Sciatic nerve (tissue), 2 donors: ENCODE measurements around the gene HIGD2A. TPM values are rescaled to one million over a fixed set of nuclear protein-coding genes. Genes with fewer than 3 reads are reported as not detected.

Source experiments
- ATAC-seq: fragments of 200-7000 bp; cut with Tn5 transposase; one replicate; pipeline ENCODE4 v1.9.1; 2020; ENCODE audit warnings: mild to moderate bottlenecking, moderate library complexity
- DNase-seq: peaks from one replicate; pipeline ENCODE4 v3.0.0-alpha.2; 2020; ENCODE audit warnings: low spot score
- intact Hi-C: fragments of 100-400 bp; cut with DNase I; formaldehyde crosslinking; loops from one replicate; pipeline ENCODE4 v1.14.2; 2022
- total RNA-seq: library from RNA; stranded (reverse); fragmentation: NEBNext Ultra II Directional; extraction: Animal tissue kit (Norgen Biotek cat#: 25700); gene quantifications from one replicate; pipeline ENCODE4 v1.2.1, GENCODE V29; 2021
- donor health status: DM: no; HTN: no; CAD: no.
- donor health status: DM: no; HTN: no; CAD: no.

The HIGD2A gene
- total RNA-seq, 1 donor from 2014 or later, result 58.8 TPM

DNA sequence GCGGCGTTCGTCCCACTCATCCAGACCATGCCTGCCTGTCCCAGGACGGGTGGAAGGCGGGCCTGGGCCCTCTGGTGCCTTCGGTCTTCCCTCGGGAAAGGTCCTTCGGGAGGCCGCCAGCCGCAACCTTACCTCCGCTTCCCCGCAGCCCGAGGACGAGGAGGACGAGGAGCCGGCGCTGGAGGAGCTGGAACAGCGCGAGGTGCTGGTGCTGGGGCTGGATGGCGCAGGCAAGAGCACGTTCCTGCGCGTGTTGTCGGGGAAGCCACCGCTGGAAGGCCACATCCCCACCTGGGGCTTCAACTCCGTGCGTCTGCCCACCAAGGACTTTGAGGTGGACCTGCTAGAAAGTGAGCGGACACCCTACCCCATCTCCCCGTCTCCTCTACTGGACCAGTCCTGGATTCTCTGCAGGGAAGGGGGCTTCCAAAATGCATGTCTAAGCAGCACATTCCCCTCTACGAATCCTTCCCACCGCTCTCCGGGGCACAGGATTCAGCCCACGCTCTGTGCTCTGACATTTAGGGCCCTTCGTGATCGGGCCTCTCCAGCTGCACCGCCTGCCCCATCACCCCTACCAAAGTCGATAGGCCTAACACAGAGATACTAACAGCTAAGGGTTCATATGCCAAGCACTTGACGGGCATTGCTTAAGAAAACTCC, 22.2 kb upstream of the HIGD2A start:
- intact Hi-C loops, result no loop called here
- ATAC-seq (peak; percentile 1), DNase-seq (no peak)

- intact Hi-C loops, result no loop called here
- no peak for ATAC-seq
- no peak for DNase-seq
These were observed 19.8 kb upstream of the HIGD2A start for GRCh38 chr5:176368726-176369125.

DNA sequence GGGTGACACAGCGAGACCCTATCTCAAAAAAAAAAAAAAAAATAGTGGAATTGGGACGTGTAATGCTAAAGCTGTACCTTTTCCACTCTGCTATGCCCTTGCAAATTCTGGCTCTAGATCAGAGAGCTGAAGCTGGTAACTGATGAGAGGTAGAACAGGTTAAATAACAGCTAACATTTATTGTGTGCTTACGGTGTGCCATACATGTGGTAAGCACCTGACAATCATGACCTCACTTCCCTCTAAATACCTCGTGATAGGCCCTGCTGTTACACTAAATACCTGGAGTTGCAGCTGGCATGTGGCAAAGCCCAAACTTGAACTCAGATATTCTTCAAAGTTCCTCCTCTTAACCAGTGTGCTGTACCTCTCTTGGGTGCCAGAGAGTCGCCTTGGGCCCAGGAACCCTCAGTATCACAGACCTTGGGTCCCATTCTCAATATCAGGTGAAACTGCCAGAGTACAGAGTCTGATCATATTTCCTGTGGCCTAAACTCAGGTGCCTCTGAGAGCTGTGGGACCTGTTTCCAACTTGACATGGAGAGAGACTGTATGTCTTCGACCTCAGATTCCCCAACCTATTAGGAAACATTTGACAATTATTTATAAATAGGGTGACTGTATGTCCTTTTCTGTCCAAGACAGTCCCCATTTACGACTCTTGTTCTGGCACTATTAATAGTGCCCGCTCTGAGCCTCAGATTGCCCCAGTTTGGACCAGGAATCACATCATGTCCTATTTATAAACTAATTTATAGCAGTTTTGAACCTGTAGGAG, 18.4 kb upstream of the HIGD2A start:
- intact Hi-C loops, result no loop called here
- DNase-seq, result no peak
- no peak for ATAC-seq

- DNase-seq, result no peak
- intact Hi-C loops, result no loop called here
- peak; percentile 31 for ATAC-seq
These were observed 16.7 kb upstream of the HIGD2A start for GRCh38 chr5:176371621-176372539.

DNA sequence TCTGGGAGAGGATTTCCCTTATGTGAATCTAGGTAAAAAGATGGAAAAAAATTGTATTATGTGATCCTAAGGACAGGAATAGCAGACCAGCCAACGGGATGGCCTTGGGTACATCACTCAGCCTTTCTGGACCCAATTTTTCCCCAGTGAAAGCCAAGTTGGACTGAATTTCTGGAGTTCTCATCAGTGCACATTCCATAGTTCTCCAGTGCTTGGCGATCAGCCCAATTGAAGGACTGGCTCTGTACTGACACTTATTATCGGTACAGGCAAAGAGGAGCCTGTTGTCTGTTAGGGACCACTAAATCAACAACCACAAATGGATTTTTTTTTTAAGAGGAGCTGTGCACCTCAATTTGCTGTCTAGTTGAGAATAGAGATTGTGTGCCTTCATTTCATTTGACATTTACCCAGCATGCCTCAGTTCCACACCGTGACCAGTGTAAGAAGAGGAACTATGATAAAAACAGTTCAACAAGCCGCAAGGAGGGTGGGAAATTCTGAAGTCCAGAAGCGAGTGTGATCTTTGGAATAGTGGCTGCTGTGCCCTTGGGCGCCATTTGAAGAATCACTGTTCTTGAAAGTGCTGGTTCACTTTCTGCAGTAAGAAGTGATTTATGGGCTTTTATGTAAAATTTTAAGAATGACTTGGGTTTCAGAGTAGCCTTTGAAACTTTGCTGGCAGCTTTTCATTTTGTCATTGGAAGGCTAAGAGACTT, 15.3 kb upstream of the HIGD2A start:
- ATAC-seq (peak; percentile 74), DNase-seq (no peak)
- intact Hi-C loops, result no loop called here

DNA sequence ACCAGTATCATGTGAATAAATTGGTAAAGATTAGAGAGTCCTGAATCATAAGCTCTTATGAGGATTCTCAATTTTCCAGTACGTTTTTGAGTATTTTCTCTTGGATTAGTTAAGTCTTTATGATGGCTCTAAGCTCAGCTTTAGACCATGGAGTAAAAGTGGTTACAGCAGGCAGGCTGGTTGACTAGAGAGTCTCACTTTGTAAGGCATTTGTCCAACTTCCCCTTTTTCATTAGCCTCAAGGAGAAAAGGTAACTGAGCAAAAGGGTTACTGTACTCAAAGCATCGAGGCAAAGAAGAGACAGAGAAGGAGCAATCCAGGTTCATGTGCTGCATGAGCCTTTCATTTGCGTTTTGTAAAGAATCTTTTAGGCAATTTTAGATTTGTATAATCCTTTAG, 8.7 kb upstream of the HIGD2A start:
- no peak for DNase-seq
- no peak for ATAC-seq
- intact Hi-C loops, result no loop called here

DNA sequence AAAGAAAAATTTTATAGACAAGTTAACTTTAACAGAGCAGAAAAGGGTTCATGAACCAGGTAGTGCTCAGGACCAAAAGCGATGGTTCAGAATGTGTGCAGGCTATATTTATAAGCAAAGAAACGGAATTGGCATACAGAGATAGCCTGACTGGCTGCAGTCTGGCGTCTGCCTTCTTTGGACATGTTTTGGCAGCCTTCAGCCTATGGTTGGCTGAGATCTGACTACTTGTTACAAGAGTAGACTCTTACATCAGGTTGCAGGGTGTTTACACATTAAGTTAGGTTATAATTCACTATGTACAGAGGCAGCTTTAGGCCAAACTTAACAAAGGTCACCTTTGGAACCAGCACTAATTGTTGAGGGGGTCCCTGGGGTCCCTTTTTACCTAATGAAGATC, 7.1 kb upstream of the HIGD2A start:
- peak; percentile 62 for ATAC-seq
- intact Hi-C loops, result no loop called here
- DNase-seq, result no peak

GRCh38 chr5:176381979-176382378, 6.6 kb upstream of the HIGD2A start:
- no peak for DNase-seq
- intact Hi-C loops, result no loop called here
- no peak for ATAC-seq

DNA sequence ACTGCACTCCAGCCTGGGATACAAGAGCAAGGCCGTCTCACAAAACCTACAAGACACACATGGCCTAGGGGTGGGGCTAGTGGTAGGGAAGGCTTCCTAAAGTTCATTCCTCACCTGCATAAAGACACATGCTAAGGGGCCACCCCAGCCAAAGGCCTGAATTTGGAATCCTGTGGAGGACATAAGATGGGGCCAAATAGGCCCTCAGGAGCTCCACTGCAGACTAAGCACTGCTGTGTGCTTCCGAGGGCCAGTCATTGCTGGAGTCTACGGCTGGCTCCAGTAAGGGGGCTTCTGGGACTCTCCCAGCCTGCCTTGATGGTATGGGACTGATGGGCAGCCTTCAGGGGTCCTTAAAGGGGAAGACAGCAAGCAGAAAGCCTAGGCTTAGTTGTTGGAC, 5.8 kb upstream of the HIGD2A start:
- DNase-seq (no peak), ATAC-seq (no peak)
- intact Hi-C loops, result no loop called here

DNA sequence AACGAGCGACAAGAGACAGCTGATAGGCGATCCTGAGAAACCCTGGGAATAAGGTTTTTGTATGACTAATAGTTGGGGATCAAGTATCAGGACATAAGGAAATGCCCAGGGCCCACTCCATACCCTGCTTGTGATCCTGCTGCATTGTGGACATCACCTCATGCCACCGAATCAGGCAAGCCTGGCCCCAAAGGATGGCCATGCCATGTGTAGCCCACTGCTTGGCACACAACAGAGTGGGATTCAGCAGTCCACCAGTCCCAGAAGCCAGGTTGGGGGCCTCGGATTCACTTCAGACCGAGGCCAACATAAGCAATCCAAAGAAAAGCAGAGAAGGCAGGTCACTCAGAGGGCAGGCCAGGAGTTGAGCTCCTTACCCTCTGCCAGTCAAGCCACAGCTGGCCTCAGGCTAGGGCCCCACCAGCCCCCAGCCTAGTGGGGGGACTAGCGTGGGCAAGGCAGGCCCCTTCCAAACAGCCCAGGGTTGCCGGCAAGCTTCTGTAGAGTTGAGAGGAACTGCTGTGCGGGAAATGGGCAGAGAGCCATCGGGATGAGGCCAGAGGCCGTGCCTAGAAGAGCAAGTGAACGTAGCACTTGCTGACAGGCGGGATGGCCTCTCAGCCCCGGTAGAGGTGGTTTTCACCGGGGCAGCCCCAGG, 5.2 kb upstream of the HIGD2A start:
- intact Hi-C loops, result no loop called here
- no peak for DNase-seq
- ATAC-seq, result no peak

- DNase-seq (no peak), ATAC-seq (no peak)
- intact Hi-C loops, result no loop called here
These were observed 4.6 kb upstream of the HIGD2A start for GRCh38 chr5:176383961-176384360.

- ATAC-seq (no peak), DNase-seq (no peak)
- intact Hi-C loops, result no loop called here
These were observed 4.1 kb upstream of the HIGD2A start for GRCh38 chr5:176384366-176384930.

- ATAC-seq (no peak), DNase-seq (no peak)
- intact Hi-C loops, result no loop called here
These were observed 3.6 kb upstream of the HIGD2A start for GRCh38 chr5:176384991-176385390.

GRCh38 chr5:176386491-176386890, 2.1 kb upstream of the HIGD2A start:
- intact Hi-C loops, result no loop called here
- ATAC-seq (no peak), DNase-seq (no peak)

DNA sequence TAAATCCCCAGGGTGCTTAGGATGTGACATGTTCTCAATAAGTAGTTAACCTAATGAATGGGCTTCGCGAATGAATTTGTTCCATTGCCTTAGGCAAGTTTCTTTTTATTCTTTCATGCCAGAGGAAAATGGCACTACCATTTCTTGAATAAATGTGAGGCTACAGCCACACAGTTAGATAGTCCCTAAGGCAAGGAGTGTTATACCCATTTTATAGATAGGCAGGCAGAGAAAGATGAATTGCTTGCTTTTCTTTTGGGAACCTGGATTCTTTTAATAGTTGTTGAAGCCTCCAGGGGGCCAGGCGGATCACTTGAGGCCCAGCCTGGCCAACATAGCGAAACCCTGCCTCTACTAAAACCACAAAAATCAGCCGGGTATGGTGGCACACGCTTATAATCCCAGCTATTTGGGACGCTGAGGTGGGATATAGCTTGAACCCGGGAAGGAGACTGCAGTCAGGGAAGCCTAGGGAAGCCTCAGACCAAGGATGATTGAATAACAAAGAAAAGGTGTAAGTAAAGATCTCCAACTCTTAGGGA, 1.1 kb upstream of the HIGD2A start:
- DNase-seq, result no peak
- intact Hi-C loops, result no loop called here
- no peak for ATAC-seq

DNA sequence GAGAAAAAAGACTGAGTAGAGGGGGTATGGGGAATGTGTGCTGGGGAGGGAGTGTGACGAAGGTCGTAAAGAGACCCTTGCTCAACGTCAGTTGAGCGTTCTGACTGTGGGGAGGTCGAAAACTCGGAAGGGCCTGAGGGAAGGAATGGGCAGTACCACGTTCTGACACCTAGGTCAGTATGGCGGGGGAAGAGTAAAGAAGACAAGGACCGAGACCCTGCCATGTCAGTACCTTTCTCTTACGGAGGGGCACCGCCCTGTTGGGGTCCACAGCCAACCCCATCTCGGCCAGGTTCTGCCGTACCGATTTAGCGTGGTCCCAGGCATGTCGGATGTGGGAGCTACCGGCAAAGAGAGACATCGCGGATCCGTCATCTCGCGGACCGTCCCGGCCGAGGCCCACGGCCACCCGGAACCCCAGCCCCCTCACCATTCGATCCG, 528 bp upstream of the HIGD2A start:
- ATAC-seq (no peak), DNase-seq (no peak)
- intact Hi-C loops, result no loop called here

GRCh38 chr5:176389135-176390123, 878 bp downstream of the HIGD2A start:
- intact Hi-C loops, result no loop called here
- no peak for DNase-seq

More at GRCh38 chr5:176389135-176390123, 878 bp downstream of the HIGD2A start:
- peak; percentile 44 for ATAC-seq
